ENCODE measurements around the gene FAM221A. TPM values are rescaled to one million over a fixed set of nuclear protein-coding genes. Genes with fewer than 3 reads are reported as not detected.

FAM221A gene
- total and polyA plus RNA-seq, 9 of the 15 experiments (the other 6 are each of a cell fraction or from before 2014, with no cell fraction given) = not detected

- Histone ChIP-seq H2AFZ (ENCODE audit: low read depth, low read length) (no peak overlapping the region), H3K79me2 (ENCODE audit: control insufficient read depth, insufficient read depth, low read length) (no peaks in the 10 kb centered on the region), H3K4me2 (ENCODE audit: insufficient read depth, low read length) (no peak overlapping the region), H3K4me3 (no peak overlapping the region), H3K4me1 (replicated peaks in 1 of 2; ENCODE audit: control insufficient read depth in 2 of 2, insufficient read depth in 2 of 2, low read length in 2 of 2) (peaks cover 0 to 2% of the 10 kb centered on the region in 2 experiments; a peak in 1 of 5 replicates), H3K36me3 (ENCODE audit: control insufficient read depth, insufficient read depth, low read length) (no peaks in the 10 kb centered on the region), H3K27ac (ENCODE audit: extremely low read depth, low read depth, low read length) (no peak overlapping the region), H3K27me3 (ENCODE audit: control insufficient read depth in 2 of 2, insufficient read depth in 2 of 2, low read length in 2 of 2) (peaks cover 0 to 4% of the 10 kb centered on the region in 2 experiments; a peak in 1 of 5 replicates), H3K9me1 (ENCODE audit: control insufficient read depth, insufficient read depth, low read length) (no peaks in the 10 kb centered on the region), H3K9ac (ENCODE audit: insufficient read depth in 1 of 2, low read depth in 2 of 2, low read length in 2 of 2) (no peak overlapping the region), H3K9me3 (replicated peaks; ENCODE audit: control insufficient read depth, insufficient read depth, low read depth, low read length) (peaks cover 9% of the 10 kb centered on the region), H4K20me1 (replicated peaks; ENCODE audit: control insufficient read depth, insufficient read depth, low read length) (no peaks in the 10 kb centered on the region)
- DNase-seq (ENCODE audit: extremely low read depth in 1 of 4, low spot score in 3 of 4) (peak; percentile 16 to 57 (median 25)), FAIRE-seq (peak; percentile 44), ATAC-seq (peak; percentile 69)
- in situ Hi-C loops (cut with MboI) (no loop called here), intact Hi-C loops (cut with micrococcal nuclease) (loop anchor here (5.0 kb wide), 2 partner anchors 43 to 58 kb away; partner anchors contain the start of gene STK31)
- POLR2A ChIA-PET = no interaction called here
- TF ChIP-seq CTCF (IDR thresholded peaks at IDR 0.05 in 2 of 3, conservative IDR thresholded peaks at IDR 0.05 in 1 of 3; ENCODE audit: insufficient read depth in 2 of 3, low read depth in 1 of 3, low read length in 3 of 3) = peak; percentile 43 to 64 (median 61); a peak in 5 of 6 replicates
- TF ChIP-seq SMC3 (conservative IDR thresholded peaks at IDR 0.05; ENCODE audit: insufficient read depth, low read depth, low read length) = peak; percentile 34; the same call in 1 of the 2 replicates
- peak; percentile 37; the same call in 1 of the 2 replicates for TF ChIP-seq REST (IDR thresholded peaks at IDR 0.05; ENCODE audit: borderline replicate concordance)
- TF ChIP-seq REST (CRISPR knock-in tag; IDR thresholded peaks at IDR 0.05; ENCODE audit: low read depth) = no peak
- no peak for TF ChIP-seq HES1 (IDR thresholded peaks at IDR 0.05; ENCODE audit: low read depth)
- TF ChIP-seq RAD21 (CRISPR knock-in tag; conservative IDR thresholded peaks at IDR 0.05 in 1 of 2, IDR thresholded peaks at IDR 0.05 in 1 of 2) = peak; percentile 8 to 66; a peak in 2 of 4 replicates
- 0% methylated on average over 1 of the region's 1 CpG for WGBS (ENCODE audit: insufficient coverage, low coverage, missing lambda C conversion rate)
- CTCF ChIA-PET (ENCODE audit: low intra/inter-chr PET ratio) = no interaction called here
- no TSS peak for BruUV-seq (replicated peaks)
These were observed 25.5 kb upstream of the FAM221A start for GRCh38 chr7:23654508-23654907.

All from K562 (cell line).